ENCODE results near the gene ATE1. TPM values are rescaled to one million over a fixed set of nuclear protein-coding genes. Genes with fewer than 3 reads are reported as not detected.
A peak's percentile ranks its signal among the peaks of the same experiment; 100 is the strongest.

Gene ATE1
- total and polyA plus RNA-seq, 2 experiments from 2014 or later, result 16.9 to 48.9 TPM

- Histone ChIP-seq H2AFZ (no peak overlapping the region), H3K27me3 (no peaks in the 10 kb centered on the region), H3K36me3 (replicated peaks; ENCODE audit: insufficient read depth, low read depth) (no peaks in the 10 kb centered on the region), H4K20me1 (ENCODE audit: insufficient read depth, poor library complexity, severe bottlenecking) (no peaks in the 10 kb centered on the region), H3K79me2 (no peaks in the 10 kb centered on the region), H3K4me1 (ENCODE audit: insufficient read depth) (no peaks in the 10 kb centered on the region), H3K4me3 (no peak overlapping the region), H3K9me3 (ENCODE audit: low read depth) (no peaks in the 10 kb centered on the region), H3K27ac (no peak overlapping the region), H3K9me2 (replicated peaks; ENCODE audit: insufficient read depth) (no peaks in the 10 kb centered on the region), H3K4me2 (no peak overlapping the region)
- DNase-seq (ENCODE audit: low spot score), result peak; percentile 13
- WGBS (ENCODE audit: low lambda C conversion rate, missing lambda C conversion rate), result 91% methylated on average over 4 of the region's 4 CpGs
- TF ChIP-seq CTCF (IDR thresholded peaks at IDR 0.05; ENCODE audit: poor library complexity) (no peak), EZH2 (IDR thresholded peaks at IDR 0.05; ENCODE audit: borderline replicate concordance) (no peak), EZH2phosphoT487 (IDR thresholded peaks at IDR 0.05; ENCODE audit: low read depth, severe bottlenecking, unreplicated experiment) (no peak)
Measured at GRCh38 chr10:121781101-121781500, 146.7 kb downstream of the ATE1 start.

- H4K20me1 ChIP-seq (ENCODE audit: insufficient read depth, poor library complexity, severe bottlenecking), result no peaks in the 10 kb centered on the region
- H3K4me3 ChIP-seq, result no peak overlapping the region
- H3K36me3 ChIP-seq (replicated peaks; ENCODE audit: insufficient read depth, low read depth), result no peaks in the 10 kb centered on the region
- peak overlapping the region; percentile 41 for H3K4me2 ChIP-seq
- no peak for DNase-seq (ENCODE audit: low spot score)
- WGBS (ENCODE audit: low lambda C conversion rate, missing lambda C conversion rate), result 33% methylated on average over 2 of the region's 2 CpGs
- no peaks in the 10 kb centered on the region for H3K79me2 ChIP-seq
- no peaks in the 10 kb centered on the region for H3K27me3 ChIP-seq
- H3K9me3 ChIP-seq (ENCODE audit: low read depth), result no peaks in the 10 kb centered on the region
- TF ChIP-seq EZH2phosphoT487 (IDR thresholded peaks at IDR 0.05; ENCODE audit: low read depth, severe bottlenecking, unreplicated experiment) (no peak), EZH2 (IDR thresholded peaks at IDR 0.05; ENCODE audit: borderline replicate concordance) (no peak), CTCF (IDR thresholded peaks at IDR 0.05; ENCODE audit: poor library complexity) (no peak)
- H3K4me1 ChIP-seq (ENCODE audit: insufficient read depth), result peaks cover 38% of the 10 kb centered on the region
- no peaks in the 10 kb centered on the region for H3K9me2 ChIP-seq (replicated peaks; ENCODE audit: insufficient read depth)
- no peak overlapping the region for H2AFZ ChIP-seq
- peak overlapping the region; percentile 82 for H3K27ac ChIP-seq
Measured at GRCh38 chr10:121774813-121775212, 153.0 kb downstream of the ATE1 start.

GRCh38 chr10:121774404-121774803, 153.4 kb downstream of the ATE1 start:
- peak; percentile 14 for DNase-seq (ENCODE audit: low spot score)
- H3K9me3 ChIP-seq (ENCODE audit: low read depth), result no peaks in the 10 kb centered on the region
- peak overlapping the region; percentile 82 for H3K27ac ChIP-seq
- WGBS (ENCODE audit: low lambda C conversion rate, missing lambda C conversion rate), result 43% methylated on average over 3 of the region's 3 CpGs
- no peaks in the 10 kb centered on the region for H3K79me2 ChIP-seq
- no peaks in the 10 kb centered on the region for H3K36me3 ChIP-seq (replicated peaks; ENCODE audit: insufficient read depth, low read depth)
- H2AFZ ChIP-seq, result no peak overlapping the region
- H3K4me1 ChIP-seq (ENCODE audit: insufficient read depth), result peaks cover 38% of the 10 kb centered on the region
- no peaks in the 10 kb centered on the region for H4K20me1 ChIP-seq (ENCODE audit: insufficient read depth, poor library complexity, severe bottlenecking)
- peak overlapping the region; percentile 41 for H3K4me2 ChIP-seq
- H3K27me3 ChIP-seq, result no peaks in the 10 kb centered on the region
- H3K4me3 ChIP-seq, result no peak overlapping the region
- TF ChIP-seq CTCF (IDR thresholded peaks at IDR 0.05; ENCODE audit: poor library complexity) (no peak), EZH2 (IDR thresholded peaks at IDR 0.05; ENCODE audit: borderline replicate concordance) (no peak), EZH2phosphoT487 (IDR thresholded peaks at IDR 0.05; ENCODE audit: low read depth, severe bottlenecking, unreplicated experiment) (no peak)
- H3K9me2 ChIP-seq (replicated peaks; ENCODE audit: insufficient read depth), result no peaks in the 10 kb centered on the region

GRCh38 chr10:121772884-121773283, 154.9 kb downstream of the ATE1 start:
- DNase-seq (ENCODE audit: low spot score), result peak; percentile 45
- no peaks in the 10 kb centered on the region for H4K20me1 ChIP-seq (ENCODE audit: insufficient read depth, poor library complexity, severe bottlenecking)
- peak overlapping the region; percentile 82 for H3K27ac ChIP-seq
- H3K4me1 ChIP-seq (ENCODE audit: insufficient read depth), result peaks cover 38% of the 10 kb centered on the region
- H3K9me3 ChIP-seq (ENCODE audit: low read depth), result no peaks in the 10 kb centered on the region
- no peak for TF ChIP-seq CTCF (IDR thresholded peaks at IDR 0.05; ENCODE audit: poor library complexity)
- TF ChIP-seq EZH2 (IDR thresholded peaks at IDR 0.05; ENCODE audit: borderline replicate concordance), result no peak
- no peak for TF ChIP-seq EZH2phosphoT487 (IDR thresholded peaks at IDR 0.05; ENCODE audit: low read depth, severe bottlenecking, unreplicated experiment)
- no peak overlapping the region for H2AFZ ChIP-seq
- no peak overlapping the region for H3K4me3 ChIP-seq
- peaks cover under 1% of the 10 kb centered on the region for H3K79me2 ChIP-seq
- 9% methylated on average over 2 of the region's 2 CpGs for WGBS (ENCODE audit: low lambda C conversion rate, missing lambda C conversion rate)
- H3K27me3 ChIP-seq, result no peaks in the 10 kb centered on the region
- H3K4me2 ChIP-seq, result peak overlapping the region; percentile 52
- no peaks in the 10 kb centered on the region for H3K9me2 ChIP-seq (replicated peaks; ENCODE audit: insufficient read depth)
- no peaks in the 10 kb centered on the region for H3K36me3 ChIP-seq (replicated peaks; ENCODE audit: insufficient read depth, low read depth)

Data from hepatocyte (in vitro differentiated cells).